Measurements from ENCODE around the gene TMEM45A.
"Not testable (repeated sequence)": the region's sequence is repeated elsewhere in the genome, so short reads cannot be mapped to it uniquely, and the experiment has no call there.

TMEM45A gene

GRCh38 chr3:100533176-100533575 is 40.8 kb downstream of the TMEM45A start:
- no peak for DNase-seq (ENCODE audit: low read depth)

GRCh38 chr3:100535610-100535943 is 43.2 kb downstream of the TMEM45A start:
- DNase-seq (ENCODE audit: low read depth): no peak

- no peak for DNase-seq (ENCODE audit: low read depth)
Observed at GRCh38 chr3:100536093-100536492, 43.7 kb downstream of the TMEM45A start.

- DNase-seq (ENCODE audit: low read depth): no peak
Observed at GRCh38 chr3:100537646-100538338, 45.4 kb downstream of the TMEM45A start.

GRCh38 chr3:100538339-100538706 is 45.9 kb downstream of the TMEM45A start:
- no peak for DNase-seq (ENCODE audit: low read depth)

GRCh38 chr3:100540791-100541334 is 48.4 kb downstream of the TMEM45A start:
- DNase-seq (ENCODE audit: low read depth): no peak

GRCh38 chr3:100541428-100541827 is 49.0 kb downstream of the TMEM45A start:
- DNase-seq (ENCODE audit: low read depth): not testable (repeated sequence)

- DNase-seq (ENCODE audit: low read depth): no peak
Observed at GRCh38 chr3:100545371-100545770, 53.0 kb downstream of the TMEM45A start.

GRCh38 chr3:100546020-100546744 is 53.8 kb downstream of the TMEM45A start:
- no peak for DNase-seq (ENCODE audit: low read depth)

GRCh38 chr3:100548053-100548452 is 55.6 kb downstream of the TMEM45A start:
- no peak for DNase-seq (ENCODE audit: low read depth)

- no peak for DNase-seq (ENCODE audit: low read depth)
Observed at GRCh38 chr3:100553618-100554372, 61.4 kb downstream of the TMEM45A start.

GRCh38 chr3:100554373-100554676 is 61.9 kb downstream of the TMEM45A start:
- DNase-seq (ENCODE audit: low read depth): no peak

GRCh38 chr3:100556673-100557310 is 64.4 kb downstream of the TMEM45A start:
- no peak for DNase-seq (ENCODE audit: low read depth)

GRCh38 chr3:100558233-100558632 is 65.8 kb downstream of the TMEM45A start:
- no peak for DNase-seq (ENCODE audit: low read depth)

- no peak for DNase-seq (ENCODE audit: low read depth)
Observed at GRCh38 chr3:100560426-100560825, 68.0 kb downstream of the TMEM45A start.

GRCh38 chr3:100561459-100562158 is 69.2 kb downstream of the TMEM45A start:
- no peak for DNase-seq (ENCODE audit: low read depth)

GRCh38 chr3:100562224-100562857 is 69.9 kb downstream of the TMEM45A start:
- no peak for DNase-seq (ENCODE audit: low read depth)

GRCh38 chr3:100563228-100563627 is 70.8 kb downstream of the TMEM45A start:
- DNase-seq (ENCODE audit: low read depth): no peak

GRCh38 chr3:100563652-100564211 is 71.3 kb downstream of the TMEM45A start:
- DNase-seq (ENCODE audit: low read depth): no peak

GRCh38 chr3:100570811-100571210 is 78.4 kb downstream of the TMEM45A start:
- DNase-seq (ENCODE audit: low read depth): no peak

GRCh38 chr3:100574536-100574935 is 82.1 kb downstream of the TMEM45A start:
- no peak for DNase-seq (ENCODE audit: low read depth)

All from stimulated activated CD8-positive, alpha-beta memory T cell treated with anti-CD3 and anti-CD28 coated beads, Interleukin-7, amount 100 ng/mL, for 24 hours (primary cell).